H7 (cell line): ENCODE results near the gene ADAMTS17. TPM values are rescaled to one million over a fixed set of nuclear protein-coding genes. Genes with fewer than 3 reads are reported as not detected.

ENCODE experiments used
- DNase-seq: peaks from one replicate; pipeline ENCODE4 v3.0.0; 2012
- H3K27me3 ChIP-seq: 2 replicates; pipeline ENCODE4 v1.6.0; 2011; ENCODE audit warnings: mild to moderate bottlenecking, low read length; ENCODE audit not compliant: control insufficient read depth, insufficient read depth
- H3K36me3 ChIP-seq: replicated peaks from 2 replicates; pipeline ENCODE4 v1.5.1; 2011; ENCODE audit warnings: low read length; ENCODE audit not compliant: control insufficient read depth, insufficient read depth
- H3K4me3 ChIP-seq: 2 replicates; pipeline ENCODE4 v1.5.1; 2011; ENCODE audit warnings: low read depth, mild to moderate bottlenecking, control low read depth, low read length, moderate library complexity; ENCODE audit not compliant: insufficient read depth
- total RNA-seq: library from RNA; depleted of rRNA; stranded (reverse); fragments of >200 nt; shearing (Covaris generic); gene quantifications from 2 replicates; pipeline ENCODE4 v1.2.3, GENCODE V29; 2014

The ADAMTS17 gene
- total RNA-seq, 1 experiment from 2014 or later = 0.55 TPM

DNA sequence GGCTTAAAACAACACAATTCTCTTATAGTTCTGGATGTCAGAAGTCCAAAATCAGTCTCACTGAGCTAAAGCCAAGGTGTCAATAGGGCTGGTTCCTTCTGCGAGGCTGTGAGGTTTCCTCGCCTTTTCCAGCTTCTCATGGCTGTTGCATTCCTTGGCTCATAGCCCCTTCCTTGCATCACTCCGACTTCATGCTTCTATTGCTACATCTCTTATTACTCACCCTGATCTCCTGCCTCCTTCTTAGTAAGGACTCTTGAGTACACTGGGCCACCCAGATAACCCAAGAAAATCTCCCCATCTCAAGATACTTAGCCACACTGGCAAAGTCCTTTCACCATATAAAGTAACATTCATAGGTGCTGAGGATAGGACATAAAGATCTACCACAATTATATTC is 193.9 kb downstream of the ADAMTS17 start:
- Histone ChIP-seq H3K27me3 (no peaks in the 10 kb centered on the region), H3K36me3 (no peaks in the 10 kb centered on the region), H3K4me3 (no peak overlapping the region)
- no peak for DNase-seq

DNA sequence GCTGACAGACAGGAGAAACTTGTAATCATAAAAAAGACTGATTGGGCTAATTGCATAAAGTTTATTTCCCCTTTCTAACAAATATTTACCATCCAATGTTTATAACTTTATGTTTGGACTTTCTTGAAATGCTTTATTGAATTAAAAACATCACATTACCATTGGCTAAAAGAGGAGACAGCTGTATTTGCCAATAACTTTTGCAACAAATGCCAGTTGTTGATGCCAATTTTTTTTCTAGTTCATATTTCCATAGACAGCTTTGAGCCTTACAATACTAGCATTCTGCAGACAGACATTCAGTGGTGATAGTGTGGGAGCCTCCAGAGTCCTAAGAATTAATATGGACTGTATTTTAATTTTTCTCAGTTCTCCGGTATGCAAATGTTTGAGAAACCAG is 198.4 kb downstream of the ADAMTS17 start:
- Histone ChIP-seq H3K4me3 (no peak overlapping the region), H3K27me3 (no peaks in the 10 kb centered on the region), H3K36me3 (no peaks in the 10 kb centered on the region)
- DNase-seq = no peak

DNA sequence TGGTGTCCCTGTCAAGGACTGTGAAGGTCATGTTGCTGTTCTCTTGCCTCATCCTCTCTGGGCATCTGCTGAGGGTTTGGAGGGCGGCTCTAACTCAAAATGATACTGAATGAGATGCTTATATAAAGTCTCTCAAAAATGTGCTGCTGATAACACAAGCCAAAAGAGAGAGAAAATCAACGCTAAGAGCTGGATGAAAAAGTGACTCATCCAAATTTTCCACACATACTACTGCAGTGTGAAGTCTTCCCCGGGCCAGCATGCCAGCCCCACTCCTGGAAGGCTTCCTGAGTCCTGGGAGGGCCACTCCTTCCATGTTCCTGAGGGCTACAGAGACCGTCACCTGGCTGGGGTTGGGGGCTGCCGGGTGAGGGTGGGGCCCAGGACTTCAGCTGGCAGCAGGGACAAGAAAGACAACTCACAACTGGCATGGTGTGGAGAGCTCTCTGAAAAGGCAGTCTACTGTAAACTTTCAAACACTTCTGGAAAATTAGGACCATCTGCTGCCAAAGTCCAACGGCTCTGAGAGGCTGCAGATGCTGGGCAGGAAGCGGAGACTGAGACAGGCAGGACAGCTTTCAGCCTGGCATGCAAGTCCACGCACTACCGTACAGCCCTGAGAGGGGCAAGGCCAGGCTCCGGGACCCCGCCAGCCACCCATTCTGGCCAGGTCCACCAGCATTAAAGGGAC is 200.3 kb downstream of the ADAMTS17 start:
- Histone ChIP-seq H3K27me3 (no peaks in the 10 kb centered on the region), H3K4me3 (no peak overlapping the region), H3K36me3 (no peaks in the 10 kb centered on the region)
- no peak for DNase-seq

DNA sequence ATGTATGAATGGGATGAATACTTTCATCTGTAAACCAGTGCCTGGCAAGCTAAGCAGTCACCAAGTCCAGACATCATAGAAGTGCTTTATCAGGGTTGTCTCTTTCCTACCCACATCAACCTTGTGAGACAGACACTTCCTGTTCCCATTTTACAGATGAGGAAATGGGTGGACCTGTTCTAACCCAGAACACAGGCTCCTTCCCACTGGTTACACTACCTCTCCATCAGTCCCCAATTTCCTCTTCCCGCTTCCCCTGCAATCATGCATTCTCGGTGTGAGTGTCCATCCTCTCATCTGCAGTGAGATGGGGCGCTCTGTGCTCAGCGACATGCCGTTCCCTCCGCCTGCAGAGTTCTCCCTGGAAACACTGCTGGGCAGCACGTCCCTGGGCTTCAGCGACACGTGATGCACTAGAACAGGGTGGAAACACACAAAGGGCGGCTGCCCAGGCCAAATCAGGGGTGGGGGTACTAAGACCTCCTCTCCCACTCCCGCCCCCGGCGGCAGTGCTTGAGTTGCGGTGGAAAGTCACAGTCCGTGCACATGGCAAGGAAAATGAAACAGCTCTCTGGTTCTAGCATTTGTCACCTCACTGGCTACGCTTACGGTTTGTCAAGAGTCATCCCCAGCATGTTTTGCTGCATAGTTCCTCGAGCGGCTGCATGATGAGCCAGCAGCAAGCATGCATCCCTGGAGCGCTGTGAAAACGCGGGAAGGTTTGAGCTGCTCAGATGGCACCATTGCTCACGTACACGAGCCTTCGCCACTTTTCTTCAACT is 201.1 kb downstream of the ADAMTS17 start:
- Histone ChIP-seq H3K36me3 (no peaks in the 10 kb centered on the region), H3K27me3 (no peaks in the 10 kb centered on the region), H3K4me3 (no peak overlapping the region)
- no peak for DNase-seq

DNA sequence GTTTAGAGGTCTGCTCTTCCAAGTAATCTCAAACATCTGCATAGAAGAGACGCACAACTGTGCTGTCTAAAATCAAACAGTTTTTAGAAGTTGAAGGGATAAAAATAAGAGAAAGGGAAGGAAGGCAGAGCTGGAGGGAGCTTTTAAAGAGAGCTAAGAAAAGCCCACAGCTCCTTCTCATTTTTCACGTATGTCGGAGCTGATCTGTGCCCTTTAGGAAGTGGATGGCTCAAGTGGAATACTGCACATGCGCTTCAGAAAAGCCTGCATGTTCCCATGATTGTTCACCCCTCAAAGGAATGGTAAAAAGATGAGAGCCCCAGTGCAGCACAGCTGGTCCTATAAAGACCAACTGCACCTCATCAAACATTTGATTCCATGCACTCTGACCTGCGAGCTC is 207.2 kb downstream of the ADAMTS17 start:
- Histone ChIP-seq H3K4me3 (no peak overlapping the region), H3K36me3 (no peaks in the 10 kb centered on the region), H3K27me3 (no peaks in the 10 kb centered on the region)
- DNase-seq = no peak

DNA sequence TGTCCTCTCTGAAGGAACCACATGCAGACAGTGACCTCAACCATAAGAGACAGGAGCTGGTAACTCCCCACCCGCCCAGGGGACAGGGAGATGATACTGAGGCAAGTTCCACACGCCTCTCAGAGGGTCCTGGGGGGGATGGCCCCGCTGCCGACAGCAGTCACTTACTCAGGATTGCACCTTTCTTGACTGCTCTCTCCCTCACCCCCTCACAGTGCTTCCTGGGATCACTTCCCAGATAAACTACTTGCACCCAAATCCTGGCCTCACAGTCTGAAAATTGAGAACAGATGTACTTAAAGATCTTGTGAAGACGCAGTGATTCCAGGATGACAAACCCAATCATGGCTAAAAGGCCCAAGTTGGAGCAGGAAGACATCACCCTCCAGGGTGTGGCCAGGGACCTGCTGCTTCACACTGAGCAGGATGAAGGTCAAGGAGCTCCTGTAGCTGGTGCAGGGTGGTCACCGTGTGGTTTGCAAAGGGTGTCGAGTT is 207.6 kb downstream of the ADAMTS17 start:
- no peak overlapping the region for H3K4me3 ChIP-seq
- no peaks in the 10 kb centered on the region for H3K27me3 ChIP-seq
- no peak for DNase-seq
- H3K36me3 ChIP-seq = no peaks in the 10 kb centered on the region

DNA sequence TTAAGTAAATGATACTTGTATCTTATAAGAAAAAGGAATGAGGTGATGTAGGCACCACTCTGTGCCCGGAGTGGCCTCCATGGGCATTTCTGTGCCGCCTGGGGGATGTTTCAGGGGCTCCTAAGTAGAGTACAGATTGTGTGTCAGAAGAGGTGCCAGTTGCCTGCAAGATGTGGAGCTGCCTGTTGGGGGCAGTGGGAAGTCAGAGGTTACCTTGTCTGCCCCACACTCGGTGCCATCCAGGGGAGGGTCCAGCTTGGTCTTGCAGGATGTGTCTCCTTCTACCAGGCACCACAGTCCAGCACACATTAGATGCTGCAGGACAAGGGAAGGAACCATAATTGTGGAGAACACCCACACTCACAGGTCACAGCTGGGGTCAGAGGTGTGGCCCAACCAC is 208.8 kb downstream of the ADAMTS17 start:
- Histone ChIP-seq H3K4me3 (no peak overlapping the region), H3K36me3 (no peaks in the 10 kb centered on the region), H3K27me3 (no peaks in the 10 kb centered on the region)
- DNase-seq = peak; percentile 72

DNA sequence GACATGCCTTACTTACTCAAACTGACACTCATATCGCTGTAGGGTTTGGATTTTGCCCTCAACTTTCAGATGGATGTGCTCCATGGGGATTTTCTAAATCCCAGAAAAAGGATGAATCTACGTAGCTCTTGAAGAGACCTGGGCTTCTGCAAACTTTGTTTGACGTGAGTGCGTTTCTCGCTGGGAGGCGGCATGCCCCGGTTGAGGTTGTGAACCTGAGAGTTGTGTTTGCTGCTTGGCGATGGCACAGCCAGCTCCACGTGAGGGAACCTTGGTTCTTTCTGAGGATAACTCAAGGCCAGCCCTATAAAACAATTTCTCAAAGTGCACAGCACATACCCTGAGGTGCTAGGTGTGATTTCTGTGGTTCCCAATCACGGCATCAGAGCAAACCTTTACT is 209.5 kb downstream of the ADAMTS17 start:
- DNase-seq = no peak
- Histone ChIP-seq H3K27me3 (no peaks in the 10 kb centered on the region), H3K4me3 (no peak overlapping the region), H3K36me3 (no peaks in the 10 kb centered on the region)

DNA sequence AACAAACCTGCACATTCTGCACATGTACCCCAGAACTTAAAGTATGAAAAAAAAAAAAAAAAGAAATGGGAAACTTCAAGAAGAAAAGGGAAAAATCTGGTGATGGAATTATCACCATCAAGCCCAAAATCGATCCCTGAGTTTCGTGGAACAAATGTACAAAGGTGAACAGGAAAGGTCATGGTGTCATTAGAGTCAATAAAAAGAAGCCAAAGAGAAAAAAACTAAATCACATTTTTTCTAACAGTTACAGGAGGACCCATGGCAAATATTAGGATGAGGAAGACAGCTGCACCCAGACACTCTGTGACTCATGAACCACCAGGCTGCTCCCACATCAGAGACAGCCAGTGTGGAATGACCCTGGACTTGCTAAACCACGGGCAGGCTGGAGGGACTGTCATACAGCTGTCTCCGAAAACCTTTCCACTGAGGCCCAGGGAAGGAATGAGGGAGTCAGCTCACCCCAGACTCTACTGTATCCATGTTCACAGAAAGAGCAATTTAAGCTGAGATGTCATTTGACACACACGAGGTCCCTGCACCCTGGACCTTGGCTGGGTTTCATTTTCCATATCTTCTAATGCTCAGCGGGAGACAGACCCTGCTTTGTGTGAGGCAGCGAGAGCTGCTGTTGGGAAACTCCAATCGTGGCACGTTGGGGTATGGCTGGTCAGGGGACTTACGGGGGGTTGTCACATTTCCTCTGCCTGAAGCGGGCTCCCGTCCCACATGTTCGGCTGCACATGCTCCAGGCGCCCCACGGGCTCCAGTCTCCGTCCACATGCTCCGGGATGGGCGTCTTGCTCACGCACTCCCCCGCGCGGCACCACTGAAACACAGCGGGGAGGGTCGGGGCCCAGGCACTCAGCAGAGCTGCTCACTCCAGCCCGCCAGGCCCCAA is 210.2 kb downstream of the ADAMTS17 start:
- no peak overlapping the region for H3K4me3 ChIP-seq
- DNase-seq = peak; percentile 78
- no peaks in the 10 kb centered on the region for H3K27me3 ChIP-seq
- no peaks in the 10 kb centered on the region for H3K36me3 ChIP-seq

DNA sequence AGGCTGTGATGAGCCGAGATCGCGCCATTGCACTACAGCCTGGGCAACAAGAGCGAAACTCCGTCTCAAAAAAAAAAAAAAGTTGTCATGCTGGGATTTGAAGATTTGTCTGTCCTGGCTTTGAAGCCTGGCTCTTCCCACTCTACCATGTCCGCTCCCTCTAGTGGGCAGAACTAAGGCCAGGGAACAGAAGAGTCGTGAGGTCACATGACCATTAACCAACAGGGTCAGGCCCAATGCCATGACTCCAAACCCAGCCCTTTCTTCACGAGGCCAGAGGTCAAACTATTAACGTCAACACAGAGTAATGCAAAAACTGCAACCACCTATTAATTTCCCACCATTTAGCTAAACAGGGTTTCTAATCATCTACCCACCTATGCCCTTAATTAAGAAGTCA is 212.1 kb downstream of the ADAMTS17 start:
- H3K4me3 ChIP-seq = no peak overlapping the region
- no peaks in the 10 kb centered on the region for H3K27me3 ChIP-seq
- DNase-seq = no peak
- H3K36me3 ChIP-seq = no peaks in the 10 kb centered on the region

DNA sequence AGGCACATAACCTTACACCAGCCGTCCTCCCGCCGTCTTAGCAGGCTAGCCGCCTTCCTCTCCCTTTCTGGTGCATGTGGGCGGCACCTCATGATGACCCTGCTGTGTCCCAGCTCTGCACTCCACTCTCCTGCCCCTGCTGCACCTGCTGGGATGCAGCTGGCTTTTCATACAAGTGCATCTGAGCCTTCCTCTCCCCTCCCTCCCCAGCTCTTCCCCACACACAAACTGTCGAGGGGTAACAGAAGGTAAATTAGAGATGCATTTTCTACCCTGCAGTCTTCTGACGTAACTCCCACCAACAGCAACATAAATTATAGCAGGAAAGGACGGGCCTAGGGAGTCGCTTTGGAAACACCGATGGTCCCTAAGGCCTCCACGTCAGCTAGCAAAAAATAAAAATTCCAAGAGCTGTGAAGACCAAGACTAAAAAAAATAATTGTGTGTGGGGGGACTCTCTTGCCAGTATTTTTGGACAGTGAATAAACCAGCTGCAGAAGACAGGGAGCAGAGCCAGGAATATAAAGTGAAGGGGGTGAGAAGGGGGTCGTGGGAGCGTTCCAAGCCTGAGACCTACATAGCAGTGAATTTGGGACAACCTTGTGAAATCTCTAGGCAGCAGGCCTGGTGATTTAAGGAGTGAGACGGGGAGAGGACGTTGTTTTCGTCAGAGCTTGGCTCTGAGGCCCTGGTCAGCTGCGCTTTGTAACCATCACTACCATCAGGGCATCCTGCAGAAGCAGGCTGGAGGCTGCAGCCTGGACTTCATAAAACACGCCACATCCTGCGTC is 216.2 kb downstream of the ADAMTS17 start:
- Histone ChIP-seq H3K27me3 (no peaks in the 10 kb centered on the region), H3K36me3 (no peaks in the 10 kb centered on the region), H3K4me3 (no peak overlapping the region)
- no peak for DNase-seq

DNA sequence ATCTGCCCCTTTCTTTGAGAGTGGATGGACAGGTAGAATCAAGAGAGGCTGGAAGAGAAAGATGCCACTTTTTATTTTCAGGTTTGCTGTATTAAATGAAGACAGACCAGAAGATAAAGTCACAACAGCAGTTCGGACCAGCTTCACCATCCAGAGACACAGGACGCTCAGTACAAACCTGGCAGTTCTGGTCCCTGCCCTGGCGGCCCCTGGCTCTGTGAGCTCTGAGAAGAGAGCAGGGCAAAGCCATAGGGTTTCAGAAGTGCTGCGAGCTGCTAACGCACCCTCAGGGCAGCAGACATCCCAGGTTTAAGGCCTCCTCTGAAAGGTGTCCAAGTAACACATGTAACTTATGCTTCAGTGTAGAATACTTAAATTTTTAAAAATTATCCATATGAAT is 216.8 kb downstream of the ADAMTS17 start:
- no peak overlapping the region for H3K4me3 ChIP-seq
- no peaks in the 10 kb centered on the region for H3K27me3 ChIP-seq
- no peaks in the 10 kb centered on the region for H3K36me3 ChIP-seq
- DNase-seq = no peak

DNA sequence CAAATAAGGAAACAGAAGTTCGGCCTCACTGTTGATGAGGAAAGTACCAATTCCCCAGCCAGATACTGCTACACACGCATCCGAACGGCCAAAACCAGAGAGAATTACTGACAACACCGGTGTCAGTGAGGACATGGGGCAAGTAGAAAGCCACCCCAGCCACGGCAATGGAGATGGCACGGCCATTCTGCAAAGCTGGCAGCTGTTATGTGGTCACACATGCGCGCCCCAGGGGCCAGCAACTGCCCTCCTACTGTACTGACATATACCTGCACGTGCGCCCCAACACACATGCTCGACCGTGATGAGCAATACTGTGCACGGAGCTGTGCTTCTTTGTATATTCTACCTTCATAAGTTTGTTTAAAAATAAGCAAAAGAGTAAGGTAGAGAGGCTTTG is 217.4 kb downstream of the ADAMTS17 start:
- DNase-seq = no peak
- H3K4me3 ChIP-seq = no peak overlapping the region
- no peaks in the 10 kb centered on the region for H3K27me3 ChIP-seq
- H3K36me3 ChIP-seq = no peaks in the 10 kb centered on the region

DNA sequence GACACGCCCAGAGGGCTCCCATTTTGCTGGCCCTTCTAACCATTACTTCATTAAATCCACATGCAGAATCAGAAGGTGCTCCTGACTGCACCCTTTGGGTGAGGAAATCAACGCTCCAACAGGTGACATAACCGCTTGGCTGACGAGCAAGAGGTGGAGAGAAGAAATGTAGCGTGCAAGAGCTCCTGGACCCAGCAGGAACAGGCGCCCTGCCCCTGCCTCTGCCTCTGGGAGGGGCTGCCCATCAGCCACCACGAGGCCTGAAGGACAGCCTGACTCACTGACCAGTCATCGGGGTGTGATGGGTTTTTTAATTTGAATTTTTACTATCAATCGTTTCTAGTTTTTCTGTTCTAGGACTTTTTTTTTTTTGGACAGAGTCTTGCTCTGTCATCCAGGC is 218.2 kb downstream of the ADAMTS17 start:
- H3K4me3 ChIP-seq = no peak overlapping the region
- no peaks in the 10 kb centered on the region for H3K27me3 ChIP-seq
- no peaks in the 10 kb centered on the region for H3K36me3 ChIP-seq
- no peak for DNase-seq
